HepG2 (cell line): ENCODE data around the gene TFB1M. TPM values are rescaled to one million over a fixed set of nuclear protein-coding genes. Genes with fewer than 3 reads are reported as not detected.

Source experiments
- ATF2 ChIP-seq: sonication (generic); formaldehyde crosslinking; IDR thresholded peaks from 2 replicates; pipeline ENCODE4 v1.4.0; 2020; ENCODE audit warnings: missing genetic modification reagents
- CEBPZ ChIP-seq: IDR thresholded peaks from 2 replicates; pipeline ENCODE4 v1.6.1; 2012; ENCODE audit warnings: low read length, improper control_type of control experiment
- ELK4 ChIP-seq: sonication (generic); formaldehyde crosslinking; IDR thresholded peaks from 2 replicates; pipeline ENCODE4 v1.9.0; 2021; ENCODE audit warnings: missing genetic modification reagents, borderline replicate concordance
- MIXL1 ChIP-seq: IDR thresholded peaks from 2 replicates; pipeline ENCODE4 v1.6.1; 2016
- NCOA2 ChIP-seq: sonication (generic); formaldehyde crosslinking; IDR thresholded peaks from 2 replicates; pipeline ENCODE4 v1.8.0; 2022; ENCODE audit warnings: inconsistent platforms
- PTBP1 ChIP-seq: fragments of 200-400 bp; formaldehyde crosslinking; IDR thresholded peaks from 2 replicates; pipeline ENCODE4 v1.6.1; 2018; ENCODE audit warnings: low read length, low read depth; ENCODE audit not compliant: poor library complexity, severe bottlenecking
- SETDB1 ChIP-seq: sonication (generic); formaldehyde crosslinking; IDR thresholded peaks from 2 replicates; pipeline ENCODE4 v1.5.1; 2020; ENCODE audit warnings: missing genetic modification reagents, mild to moderate bottlenecking, borderline replicate concordance
- TP53 ChIP-seq: sonication (generic); formaldehyde crosslinking; conservative IDR thresholded peaks from 2 replicates; pipeline ENCODE4 v1.4.0; 2020; ENCODE audit warnings: missing genetic modification reagents
- UBTF ChIP-seq: sonication (generic); formaldehyde crosslinking; IDR thresholded peaks from 2 replicates; pipeline ENCODE4 v1.4.0; 2020; ENCODE audit warnings: mild to moderate bottlenecking, missing genetic modification reagents
- ZC3H4 ChIP-seq: sonication (generic); formaldehyde crosslinking; IDR thresholded peaks from 2 replicates; pipeline ENCODE4 v1.4.0; 2020; ENCODE audit warnings: missing genetic modification reagents, borderline replicate concordance
- ZFP36L1 ChIP-seq: sonication (generic); formaldehyde crosslinking; IDR thresholded peaks from 2 replicates; pipeline ENCODE4 v1.8.0; 2022; ENCODE audit warnings: mild to moderate bottlenecking, missing genetic modification reagents, moderate library complexity
- ZMAT5 ChIP-seq: sonication (generic); formaldehyde crosslinking; IDR thresholded peaks from 2 replicates; pipeline ENCODE4 v1.5.0; 2020; ENCODE audit warnings: mild to moderate bottlenecking, low read depth, missing genetic modification reagents, borderline replicate concordance
- ZNF234 ChIP-seq: sonication (generic); formaldehyde crosslinking; conservative IDR thresholded peaks from 2 replicates; pipeline ENCODE4 v1.5.1; 2020; ENCODE audit warnings: mild to moderate bottlenecking, missing genetic modification reagents
- ZNF3 ChIP-seq: IDR thresholded peaks from 2 replicates; pipeline ENCODE4 v1.7.0; 2017; ENCODE audit warnings: inconsistent platforms
- ZNF335 ChIP-seq: sonication (generic); formaldehyde crosslinking; IDR thresholded peaks from 2 replicates; pipeline ENCODE4 v1.4.0; 2020; ENCODE audit warnings: missing genetic modification reagents
- ZNF34 ChIP-seq: sonication (generic); formaldehyde crosslinking; IDR thresholded peaks from 2 replicates; pipeline ENCODE4 v1.4.0; 2020; ENCODE audit warnings: mild to moderate bottlenecking, missing genetic modification reagents, borderline replicate concordance
- ZNF446 ChIP-seq: sonication (generic); formaldehyde crosslinking; IDR thresholded peaks from 2 replicates; pipeline ENCODE4 v1.5.0; 2020; ENCODE audit warnings: mild to moderate bottlenecking, missing genetic modification reagents
- ZNF567 ChIP-seq: sonication (generic); formaldehyde crosslinking; IDR thresholded peaks from 2 replicates; pipeline ENCODE4 v1.8.1; 2023; ENCODE audit warnings: mild to moderate bottlenecking, missing genetic modification reagents, borderline replicate concordance
- ZNF576 ChIP-seq: sonication (generic); formaldehyde crosslinking; IDR thresholded peaks from 2 replicates; pipeline ENCODE4 v1.4.0; 2020; ENCODE audit warnings: mild to moderate bottlenecking, missing genetic modification reagents
- ZNF674 ChIP-seq: sonication (generic); formaldehyde crosslinking; IDR thresholded peaks from 2 replicates; pipeline ENCODE4 v1.5.0; 2020; ENCODE audit warnings: low read depth, mild to moderate bottlenecking, missing genetic modification reagents
- ZNF724P ChIP-seq: sonication (generic); formaldehyde crosslinking; IDR thresholded peaks from 2 replicates; pipeline ENCODE4 v1.8.0; 2022; ENCODE audit warnings: missing genetic modification reagents, borderline replicate concordance
- polyA plus RNA-seq, 8 experiments: library from polyadenylated mRNA; depleted of rRNA in 3 of 8; stranded (reverse) in 7 of 8; unstranded in 1 of 8; fragments of >200 nt; fragmentation: Illumina TruSeq in 4 of 8; extraction: Trizol in 4 of 8; gene quantifications; 2 replicates each; pipeline versions ENCODE4 v1.2.1 to v1.2.3, GENCODE V29; 2011 to 2016; ENCODE audit warnings: low read depth in 4 of 8, missing spikeins in 1 of 8, mixed read lengths in 1 of 8; ENCODE audit not compliant: insufficient read depth in 1 of 8
- total RNA-seq, 5 experiments: library from RNA; depleted of rRNA; stranded (reverse); fragments of >200 nt; fragmentation: Illumina TruSeq; extraction: Trizol; gene quantifications; 2 replicates each; pipeline ENCODE4 v1.2.3, GENCODE V29; 2016; ENCODE audit warnings: low read depth in 1 of 5

TFB1M gene
- total and polyA plus RNA-seq, 2 of the 13 experiments (the other 11 are each of a cell fraction or from before 2014, with no cell fraction given) = 91.4 to 122 TPM

- TF ChIP-seq ZNF567 = no peak
- peak; percentile 26; the same call in 1 of the 2 replicates for TF ChIP-seq ZNF724P
- TF ChIP-seq PTBP1 = peak; percentile 46
- TF ChIP-seq UBTF (CRISPR knock-in tag) = peak; percentile 87
- TF ChIP-seq ATF2 = no peak
- no peak for TF ChIP-seq SETDB1 (CRISPR knock-in tag)
- TF ChIP-seq MIXL1 (CRISPR knock-in tag) = no peak; the same call in 1 of the 2 replicates
- no peak for TF ChIP-seq CEBPZ
- no peak for TF ChIP-seq ELK4 (CRISPR knock-in tag)
- TF ChIP-seq ZNF3 = peak; percentile 99
- TF ChIP-seq ZNF576 (CRISPR knock-in tag) = 0 out of 2 replicates have a peak, but pooled peaks have one; percentile 56
- peak; percentile 71 for TF ChIP-seq ZC3H4
- no peak for TF ChIP-seq ZNF234
- no peak for TF ChIP-seq ZMAT5
- no peak for TF ChIP-seq ZNF335 (CRISPR knock-in tag)
- TF ChIP-seq ZNF446 (CRISPR knock-in tag) = peak; percentile 95
- TF ChIP-seq ZNF674 = no peak
- peak; percentile 23; the same call in 1 of the 2 replicates for TF ChIP-seq NCOA2 (CRISPR knock-in tag)
- 0 out of 2 replicates have a peak, but pooled peaks have one; percentile 56 for TF ChIP-seq TP53 (CRISPR knock-in tag)
- peak; percentile 8; the same call in 1 of the 2 replicates for TF ChIP-seq ZFP36L1 (CRISPR knock-in tag)
- TF ChIP-seq ZNF34 (CRISPR knock-in tag) = peak; percentile 80; the same call in 1 of the 2 replicates
Observed at GRCh38 chr6:155314092-155314772, at the start of gene TFB1M (continued).
